Ectodermal cell (in vitro differentiated cells): ENCODE results near the gene MTFR2.

Experiments used
- H3K27ac ChIP-seq: 2 replicates; pipeline ENCODE4 v1.7.0; 2013; ENCODE audit warnings: mild to moderate bottlenecking, low read depth, low read length; ENCODE audit not compliant: insufficient read depth, poor library complexity, severe bottlenecking
- H3K27me3 ChIP-seq: 2 replicates; pipeline ENCODE4 v1.7.0; 2013; ENCODE audit warnings: mild to moderate bottlenecking, low read length; ENCODE audit not compliant: insufficient read depth, control insufficient read depth, poor library complexity, severe bottlenecking
- H3K36me3 ChIP-seq: one replicate; pipeline ENCODE4 v1.7.0; 2013; ENCODE audit warnings: low read length; ENCODE audit not compliant: control insufficient read depth, insufficient read depth
- H3K4me1 ChIP-seq: one replicate; pipeline ENCODE4 v1.7.0; 2013; ENCODE audit warnings: low read length; ENCODE audit not compliant: control insufficient read depth, insufficient read depth
- H3K4me3 ChIP-seq: 2 replicates; pipeline ENCODE4 v1.7.0; 2013; ENCODE audit warnings: low read depth, low read length, control low read depth; ENCODE audit not compliant: insufficient read depth
- H3K9me3 ChIP-seq: 2 replicates; pipeline ENCODE4 v1.7.0; 2013; ENCODE audit warnings: mild to moderate bottlenecking, low read length, moderate library complexity; ENCODE audit not compliant: control insufficient read depth
- WGBS, 2 experiments: methylation state at CpG; one replicate each; pipeline ENCODE4 v1.1.7; 2013; ENCODE audit warnings: missing lambda C conversion rate in 2 of 2; 5-methylcytosine and 5-hydroxymethylcytosine counted together

Gene MTFR2

GRCh38 chr6:136216503-136217401 lies 33.4 kb downstream of the MTFR2 start:
- Histone ChIP-seq H3K9me3 (no peaks in the 10 kb centered on the region), H3K27me3 (no peaks in the 10 kb centered on the region), H3K4me3 (no peak overlapping the region), H3K4me1 (no peaks in the 10 kb centered on the region), H3K36me3 (no peaks in the 10 kb centered on the region), H3K27ac (no peak overlapping the region)
- whole genome bisulfite sequencing, 2 experiments = 90 to 92% methylated on average over 6 to 9 of the region's 10 CpGs

DNA sequence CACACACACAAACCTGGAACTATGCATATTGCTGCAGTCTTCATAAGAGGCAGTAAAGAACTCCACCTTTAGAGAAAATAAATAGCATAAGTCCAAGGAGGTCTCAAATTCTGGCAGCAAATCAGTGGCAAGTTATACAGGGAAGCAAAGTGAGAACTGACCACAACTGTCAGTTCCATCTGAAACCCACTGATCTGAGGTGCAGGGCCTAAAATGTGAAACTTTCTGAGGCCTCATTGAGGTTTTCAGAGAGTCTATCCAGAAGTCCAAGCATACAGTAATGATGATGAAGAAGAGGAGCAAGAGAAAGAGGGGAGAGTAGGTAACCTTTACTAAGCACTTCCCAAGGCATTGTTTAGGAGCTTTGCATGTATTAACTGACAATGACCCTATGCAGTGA lies 36.3 kb downstream of the MTFR2 start:
- no peaks in the 10 kb centered on the region for H3K36me3 ChIP-seq
- H3K27me3 ChIP-seq = no peaks in the 10 kb centered on the region
- H3K4me3 ChIP-seq = no peak overlapping the region
- H3K27ac ChIP-seq = no peak overlapping the region
- H3K9me3 ChIP-seq = no peaks in the 10 kb centered on the region
- H3K4me1 ChIP-seq = no peaks in the 10 kb centered on the region

DNA sequence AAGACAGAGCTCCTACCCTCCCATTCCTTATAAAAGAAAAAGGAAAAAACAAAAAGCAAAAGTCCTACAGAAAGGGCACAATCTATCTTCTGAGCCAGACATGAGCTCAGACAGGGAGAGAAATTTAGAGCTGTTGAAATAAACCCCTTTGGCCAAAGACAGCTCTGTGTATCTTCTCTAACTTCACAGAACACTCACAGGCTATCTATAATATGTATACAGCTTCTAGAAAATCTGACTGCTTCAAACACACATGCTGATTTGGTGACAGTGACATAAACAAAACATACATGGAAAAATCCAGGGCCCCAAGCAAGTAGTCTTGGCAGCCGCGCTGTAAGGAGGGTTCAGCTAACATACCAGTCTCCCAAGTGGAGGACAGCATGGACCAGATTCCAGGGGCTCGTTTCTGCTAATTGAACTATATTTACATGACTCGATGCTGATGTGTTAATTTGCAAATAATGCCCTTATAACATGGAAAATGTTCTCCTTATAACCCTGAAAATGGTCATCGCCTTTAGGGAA lies 37.0 kb downstream of the MTFR2 start:
- no peaks in the 10 kb centered on the region for H3K36me3 ChIP-seq
- no peak overlapping the region for H3K4me3 ChIP-seq
- no peaks in the 10 kb centered on the region for H3K4me1 ChIP-seq
- no peaks in the 10 kb centered on the region for H3K27me3 ChIP-seq
- no peak overlapping the region for H3K27ac ChIP-seq
- WGBS, 2 experiments = 90 to 92% methylated on average over 5 of the region's 5 CpGs
- H3K9me3 ChIP-seq = no peaks in the 10 kb centered on the region

- Histone ChIP-seq H3K27ac (no peak overlapping the region), H3K27me3 (no peaks in the 10 kb centered on the region), H3K9me3 (no peaks in the 10 kb centered on the region), H3K36me3 (no peaks in the 10 kb centered on the region), H3K4me1 (no peaks in the 10 kb centered on the region), H3K4me3 (no peak overlapping the region)
- 96 to 100% methylated on average over 1 to 2 of the region's 2 CpGs for WGBS, 2 experiments
These were observed 37.5 kb downstream of the MTFR2 start for GRCh38 chr6:136212608-136213007.

DNA sequence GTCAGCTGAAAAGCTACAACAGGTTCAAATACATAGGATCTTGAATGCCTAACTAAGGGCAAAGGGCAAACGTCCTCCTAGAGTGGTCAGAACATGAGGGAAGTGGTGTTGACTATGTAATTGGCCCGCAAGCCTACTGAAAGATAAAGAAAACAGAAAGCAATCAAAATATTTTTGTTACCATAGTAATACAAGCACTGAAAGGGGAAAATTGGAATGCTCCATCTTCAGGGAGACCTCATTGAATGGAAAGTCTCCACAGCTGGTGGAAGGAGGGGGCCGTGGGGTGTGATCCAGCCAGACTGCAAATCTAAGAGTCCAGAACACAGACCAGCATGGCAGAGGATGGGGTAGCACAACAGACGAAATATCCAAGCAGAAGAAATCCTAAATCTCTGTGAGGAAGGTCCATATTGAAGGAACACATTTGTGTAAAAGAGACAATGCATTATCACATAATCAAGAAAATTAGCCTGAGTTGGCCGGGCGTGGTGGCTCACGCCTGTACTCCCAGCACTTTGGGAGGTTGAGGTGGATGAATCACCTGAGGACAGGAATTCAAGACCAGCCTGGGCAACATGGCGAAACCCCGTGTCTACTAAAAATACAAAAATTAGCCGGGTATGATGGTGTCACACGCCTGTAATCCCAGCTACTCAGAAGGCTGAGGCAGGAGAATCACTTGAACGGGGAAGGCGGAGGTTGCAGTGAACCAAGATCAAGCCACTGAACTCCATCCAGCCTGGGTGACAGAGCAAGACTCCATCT lies 39.5 kb downstream of the MTFR2 start:
- no peaks in the 10 kb centered on the region for H3K27me3 ChIP-seq
- no peak overlapping the region for H3K4me3 ChIP-seq
- 91 to 92% methylated on average over 12 to 13 of the region's 13 CpGs for WGBS, 2 experiments

DNA sequence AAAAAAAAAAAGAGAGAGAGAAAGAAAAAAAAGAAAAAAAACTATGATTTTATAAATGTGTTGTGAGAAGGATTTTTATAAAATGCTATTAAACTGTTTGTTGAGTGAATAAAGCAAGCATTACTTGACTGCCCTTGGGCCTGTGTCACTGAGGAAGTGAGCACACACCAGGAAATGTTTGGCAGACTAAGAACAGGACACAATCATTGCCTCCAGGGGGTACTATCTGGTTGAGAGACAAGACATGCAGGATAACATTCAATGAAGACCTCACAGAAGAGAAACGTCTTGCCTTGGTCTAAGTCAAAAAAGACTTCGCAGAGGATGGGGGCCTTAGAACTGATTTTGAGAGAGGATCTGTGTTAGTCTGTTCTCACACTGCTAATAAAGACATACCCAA lies 40.6 kb downstream of the MTFR2 start:
- 78 to 90% methylated on average over 2 of the region's 2 CpGs for WGBS, 2 experiments
- H3K9me3 ChIP-seq = no peaks in the 10 kb centered on the region

More for the DNA sequence above, 39.5 kb downstream of the MTFR2 start:
- H3K27ac ChIP-seq = no peak overlapping the region
- no peaks in the 10 kb centered on the region for H3K36me3 ChIP-seq
- no peaks in the 10 kb centered on the region for H3K9me3 ChIP-seq
- H3K4me1 ChIP-seq = no peaks in the 10 kb centered on the region

GRCh38 chr6:136208783-136209182 lies 41.3 kb downstream of the MTFR2 start:
- Histone ChIP-seq H3K4me1 (no peaks in the 10 kb centered on the region), H3K36me3 (no peaks in the 10 kb centered on the region), H3K4me3 (no peak overlapping the region), H3K27ac (no peak overlapping the region), H3K9me3 (no peaks in the 10 kb centered on the region), H3K27me3 (no peaks in the 10 kb centered on the region)
- WGBS, 2 experiments = 82 to 92% methylated on average over 2 to 4 of the region's 4 CpGs

More for the DNA sequence above, 40.6 kb downstream of the MTFR2 start:
- Histone ChIP-seq H3K27ac (no peak overlapping the region), H3K4me1 (no peaks in the 10 kb centered on the region), H3K36me3 (no peaks in the 10 kb centered on the region), H3K4me3 (no peak overlapping the region), H3K27me3 (no peaks in the 10 kb centered on the region)

- Histone ChIP-seq H3K27ac (no peak overlapping the region), H3K9me3 (no peaks in the 10 kb centered on the region), H3K27me3 (no peaks in the 10 kb centered on the region), H3K36me3 (no peaks in the 10 kb centered on the region), H3K4me3 (no peak overlapping the region), H3K4me1 (no peaks in the 10 kb centered on the region)
- WGBS, 2 experiments = 92 to 93% methylated on average over 5 of the region's 5 CpGs
These were observed 48.4 kb downstream of the MTFR2 start for GRCh38 chr6:136201732-136202131.

GRCh38 chr6:136192902-136193301 lies 57.2 kb downstream of the MTFR2 start:
- no peak overlapping the region for H3K27ac ChIP-seq
- H3K4me3 ChIP-seq = no peak overlapping the region
- no peaks in the 10 kb centered on the region for H3K4me1 ChIP-seq
- WGBS, 2 experiments = 94 to 95% methylated on average over 5 to 6 of the region's 6 CpGs
- H3K9me3 ChIP-seq = no peaks in the 10 kb centered on the region
- H3K36me3 ChIP-seq = no peaks in the 10 kb centered on the region
- H3K27me3 ChIP-seq = no peaks in the 10 kb centered on the region
